Transverse colon (tissue), 4 donors: ENCODE measurements around the gene ZNF789.
A peak's percentile ranks its signal among the peaks of the same experiment; 100 is the strongest.

ENCODE experiments used
- CTCF ChIP-seq, 5 experiments: fragments of 200-600 bp in 3 of 5; fragments of 450-650 bp in 2 of 5; sonication (generic) in 3 of 5; IDR thresholded peaks; 1 replicate in 2 of 5; 2 replicates in 3 of 5; pipeline ENCODE4 v1.5.1; 2016 to 2017; ENCODE audit warnings: antibody characterized with exemption in 5 of 5, inconsistent platforms in 3 of 5, mild to moderate bottlenecking in 2 of 5, moderate library complexity in 1 of 5
- EP300 ChIP-seq: sonication (generic); formaldehyde crosslinking; IDR thresholded peaks from one replicate; pipeline ENCODE4 v1.6.1; 2017; ENCODE audit warnings: antibody characterized with exemption, low read depth
- POLR2A ChIP-seq: fragments of 450-650 bp; IDR thresholded peaks from one replicate; pipeline ENCODE4 v1.6.1; 2016; ENCODE audit warnings: antibody characterized with exemption, mild to moderate bottlenecking, moderate library complexity
- POLR2AphosphoS5 ChIP-seq, 3 donors: sonication (generic); formaldehyde crosslinking; IDR thresholded peaks; one replicate each; pipeline ENCODE4 v1.6.1; 2016; ENCODE audit warnings: antibody characterized with exemption in 3 of 3

GRCh38 chr7:99447943-99448342, 24.7 kb upstream of the ZNF789 start:
- TF ChIP-seq POLR2A (no peak), EP300 (no peak), CTCF (IDR thresholded peaks at IDR 0.05) (peak in 1 of 5 experiments; percentile 12), POLR2AphosphoS5 (IDR thresholded peaks at IDR 0.05) (no peak)
